GM23248 (cell line): ENCODE data around the gene CCDC92. TPM values are rescaled to one million over a fixed set of nuclear protein-coding genes. Genes with fewer than 3 reads are reported as not detected.

Experiments used
- DNase-seq: peaks from one replicate; pipeline ENCODE4 v3.0.0-alpha.2; 2015
- H2AFZ ChIP-seq: fragments of 200-600 bp; sonication (generic); 2 replicates; pipeline ENCODE4 v1.6.1; 2016; ENCODE audit warnings: antibody characterized with exemption
- H3F3A ChIP-seq: fragments of 200-600 bp; sonication (generic); 2 replicates; pipeline ENCODE4 v1.6.1; 2016; ENCODE audit warnings: mild to moderate bottlenecking, antibody characterized with exemption, mixed run types; ENCODE audit not compliant: insufficient read depth
- H3K27ac ChIP-seq: fragments of 200-600 bp; sonication (generic); 2 replicates; pipeline ENCODE4 v1.5.1; 2016; ENCODE audit warnings: mild to moderate bottlenecking
- H3K27me3 ChIP-seq: fragments of 200-600 bp; sonication (generic); replicated peaks from 2 replicates; pipeline ENCODE4 v1.6.1; 2016; ENCODE audit warnings: mild to moderate bottlenecking; ENCODE audit not compliant: insufficient read depth
- H3K36me3 ChIP-seq: fragments of 200-600 bp; sonication (generic); 2 replicates; pipeline ENCODE4 v1.6.1; 2016; ENCODE audit warnings: low read depth, mild to moderate bottlenecking
- H3K4me1 ChIP-seq: fragments of 200-600 bp; sonication (generic); 2 replicates; pipeline ENCODE4 v1.6.1; 2016; ENCODE audit warnings: mild to moderate bottlenecking; ENCODE audit not compliant: insufficient read depth
- H3K4me2 ChIP-seq: fragments of 200-600 bp; sonication (generic); one replicate; pipeline ENCODE4 v1.6.1; 2016; ENCODE audit warnings: mild to moderate bottlenecking; ENCODE audit not compliant: unreplicated experiment
- H3K4me3 ChIP-seq: fragments of 200-600 bp; sonication (generic); 2 replicates; pipeline ENCODE4 v1.5.1; 2016; ENCODE audit warnings: mild to moderate bottlenecking
- H3K79me2 ChIP-seq: fragments of 200-600 bp; sonication (generic); 2 replicates; pipeline ENCODE4 v1.6.1; 2016; ENCODE audit warnings: mild to moderate bottlenecking; ENCODE audit not compliant: insufficient read depth
- H3K9ac ChIP-seq: fragments of 200-600 bp; sonication (generic); 2 replicates; pipeline ENCODE4 v1.6.1; 2016; ENCODE audit warnings: mild to moderate bottlenecking
- H3K9me2 ChIP-seq: fragments of 200-600 bp; sonication (generic); 2 replicates; pipeline ENCODE4 v1.6.1; 2016; ENCODE audit warnings: mixed run types, mild to moderate bottlenecking, moderate library complexity; ENCODE audit not compliant: insufficient read depth
- H3K9me3 ChIP-seq: fragments of 200-600 bp; sonication (generic); one replicate; pipeline ENCODE4 v1.6.1; 2017; ENCODE audit warnings: low read depth
- H4K20me1 ChIP-seq: fragments of 200-600 bp; sonication (generic); 2 replicates; pipeline ENCODE4 v1.6.0; 2016; ENCODE audit not compliant: insufficient read depth
- EZH2 ChIP-seq: fragments of 200-600 bp; sonication (generic); IDR thresholded peaks from 2 replicates; pipeline ENCODE4 v1.6.1; 2018; ENCODE audit warnings: antibody characterized with exemption, mild to moderate bottlenecking; ENCODE audit not compliant: insufficient read depth, poor library complexity, severe bottlenecking
- EZH2phosphoT487 ChIP-seq: fragments of 200-600 bp; sonication (generic); IDR thresholded peaks from 2 replicates; pipeline ENCODE4 v1.6.1; 2018; ENCODE audit warnings: antibody characterized with exemption, moderate library complexity, mild to moderate bottlenecking, low read depth; ENCODE audit not compliant: insufficient read depth
- WGBS, 2 experiments: methylation state at CpG; one replicate each; pipeline ENCODE4 v1.1.6; 2015 to 2017; ENCODE audit warnings: low lambda C conversion rate in 2 of 2, low coverage in 1 of 2; ENCODE audit errors: missing lambda C conversion rate in 2 of 2; 5-methylcytosine and 5-hydroxymethylcytosine counted together
- in situ Hi-C: fragments of 300-500 bp; cut with MboI; formaldehyde crosslinking; loops from 2 replicates; pipeline ENCODE4 v1.15.0; 2020
- polyA plus RNA-seq: library from polyadenylated mRNA; unstranded; fragments of >200 nt; fragmentation: Nextera tagmentation; extraction: Ambion mirVana; gene quantifications from 2 replicates; pipeline ENCODE4 v1.2.1, GENCODE V29; 2016
- total RNA-seq: library from RNA; depleted of rRNA; stranded (reverse); fragments of >200 nt; shearing (Covaris generic); gene quantifications from 2 replicates; pipeline ENCODE4 v1.2.3, GENCODE V29; 2014

The CCDC92 gene
- total and polyA plus RNA-seq, 2 experiments from 2014 or later: 20.3 to 49.5 TPM

DNA sequence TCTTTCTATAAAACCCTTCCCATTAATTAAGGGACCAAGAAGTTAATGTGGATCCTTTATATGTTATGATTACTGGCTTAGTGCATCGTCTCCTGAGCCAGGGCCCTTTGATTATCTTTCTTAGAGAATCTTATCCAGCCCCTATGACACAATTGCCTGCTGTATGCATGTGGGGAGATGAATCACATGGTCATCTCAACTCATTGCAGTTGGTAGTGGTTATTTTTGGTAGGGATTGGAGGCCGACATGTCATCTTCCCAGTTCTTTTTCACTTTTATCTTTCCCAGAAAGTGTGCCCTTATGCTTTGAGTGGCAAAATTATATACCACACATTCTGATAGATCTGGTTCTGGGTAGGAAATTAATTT lies 26.3 kb upstream of the CCDC92 start:
- no peaks in the 10 kb centered on the region for H3K9me3 ChIP-seq
- 39 to 43% methylated on average over 2 of the region's 2 CpGs for WGBS, 2 experiments
- H3K27me3 ChIP-seq: no peaks in the 10 kb centered on the region
- TF ChIP-seq EZH2: no peak
- H3K36me3 ChIP-seq: 0 out of 2 replicates have a peak, but pooled peaks cover 8% of the 10 kb centered on the region
- H3K4me2 ChIP-seq: no peak overlapping the region
- peaks cover 26% of the 10 kb centered on the region for H3F3A ChIP-seq
- no peak overlapping the region for H2AFZ ChIP-seq
- DNase-seq: peak; percentile 70
- no peaks in the 10 kb centered on the region for H3K9me2 ChIP-seq
- peaks cover 18% of the 10 kb centered on the region for H3K79me2 ChIP-seq
- no peak overlapping the region for H3K4me3 ChIP-seq
- H3K4me1 ChIP-seq: peaks cover 23% of the 10 kb centered on the region
- in situ Hi-C loops: no loop called here
- no peak overlapping the region for H3K9ac ChIP-seq
- no peak overlapping the region for H3K27ac ChIP-seq
- no peaks in the 10 kb centered on the region for H4K20me1 ChIP-seq

DNA sequence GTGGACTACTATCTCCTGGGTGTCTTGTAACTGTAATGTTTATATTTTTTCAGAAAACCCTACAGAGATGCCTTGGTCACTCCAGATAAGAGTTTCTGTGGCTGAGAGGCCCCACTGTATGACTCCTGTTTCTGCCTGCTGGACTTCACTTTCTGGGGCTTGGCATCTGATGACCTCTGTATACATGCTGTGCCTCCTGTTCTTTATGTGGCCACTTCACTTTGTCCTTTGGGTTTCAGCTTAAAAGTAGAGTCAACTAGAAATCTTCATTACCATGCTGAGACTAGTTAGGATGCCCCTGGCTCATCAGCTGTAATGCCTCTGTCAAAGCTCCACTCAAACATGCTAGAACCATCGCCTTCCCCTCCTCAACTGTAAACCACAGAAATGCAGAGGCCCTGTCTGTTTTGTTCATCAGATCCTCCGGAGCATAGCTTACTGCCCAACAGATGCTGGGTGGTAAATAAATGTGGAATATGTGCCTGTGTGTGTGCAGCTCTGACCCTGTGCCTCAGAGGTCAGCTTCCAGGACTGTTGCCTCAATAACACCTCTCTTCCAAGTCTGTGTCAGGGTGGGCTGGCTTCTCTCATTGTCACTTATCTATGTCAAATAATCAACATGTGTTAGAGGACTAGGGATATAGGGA lies 25.8 kb upstream of the CCDC92 start:
- 52 to 65% methylated on average over 2 of the region's 2 CpGs for WGBS, 2 experiments
- H3K9ac ChIP-seq: no peak overlapping the region
- H3K4me2 ChIP-seq: no peak overlapping the region
- in situ Hi-C loops: no loop called here
- 0 out of 2 replicates have a peak, but pooled peaks cover 8% of the 10 kb centered on the region for H3K36me3 ChIP-seq
- peaks cover 26% of the 10 kb centered on the region for H3F3A ChIP-seq
- no peaks in the 10 kb centered on the region for H3K9me2 ChIP-seq
- H3K79me2 ChIP-seq: peaks cover 13% of the 10 kb centered on the region
- no peak overlapping the region for H2AFZ ChIP-seq
- H3K27ac ChIP-seq: no peak overlapping the region
- TF ChIP-seq EZH2phosphoT487 (no peak), EZH2 (no peak)
- H3K4me3 ChIP-seq: no peak overlapping the region
- DNase-seq: no peak
- H4K20me1 ChIP-seq: no peaks in the 10 kb centered on the region
- no peaks in the 10 kb centered on the region for H3K9me3 ChIP-seq
- H3K4me1 ChIP-seq: peaks cover 23% of the 10 kb centered on the region
- no peaks in the 10 kb centered on the region for H3K27me3 ChIP-seq

DNA sequence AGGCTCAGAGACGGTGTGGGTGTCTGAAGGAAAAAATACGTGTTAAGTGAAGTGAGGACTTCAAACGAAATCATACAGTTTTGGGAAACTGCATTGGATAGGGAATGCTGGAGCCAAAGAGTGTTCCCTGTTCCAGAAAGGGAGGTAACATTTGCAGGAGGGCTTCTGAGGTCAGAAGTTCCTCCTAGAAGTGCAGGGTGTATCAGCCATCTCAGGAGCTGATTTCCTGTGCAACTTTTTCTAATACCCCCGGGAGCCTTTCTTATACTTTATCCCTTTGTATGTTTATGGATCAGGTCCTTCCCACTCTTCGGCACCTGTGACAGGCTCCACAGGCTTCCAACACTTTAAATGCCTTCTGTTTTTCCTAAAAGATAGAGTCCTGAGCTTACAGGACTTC lies 25.3 kb upstream of the CCDC92 start:
- no peak for DNase-seq
- Histone ChIP-seq H3K27ac (no peak overlapping the region), H3K9ac (no peak overlapping the region), H3K9me3 (no peaks in the 10 kb centered on the region), H3K4me2 (no peak overlapping the region), H3K36me3 (0 out of 2 replicates have a peak, but pooled peaks cover 8% of the 10 kb centered on the region), H3K79me2 (peaks cover 12% of the 10 kb centered on the region), H3K4me1 (peaks cover 23% of the 10 kb centered on the region), H3F3A (peaks cover 26% of the 10 kb centered on the region), H3K27me3 (no peaks in the 10 kb centered on the region), H4K20me1 (no peaks in the 10 kb centered on the region), H3K4me3 (no peak overlapping the region), H2AFZ (no peak overlapping the region), H3K9me2 (no peaks in the 10 kb centered on the region)
- TF ChIP-seq EZH2phosphoT487 (no peak), EZH2 (no peak)
- 38 to 40% methylated on average over 5 of the region's 5 CpGs for WGBS, 2 experiments
- in situ Hi-C loops: no loop called here

DNA sequence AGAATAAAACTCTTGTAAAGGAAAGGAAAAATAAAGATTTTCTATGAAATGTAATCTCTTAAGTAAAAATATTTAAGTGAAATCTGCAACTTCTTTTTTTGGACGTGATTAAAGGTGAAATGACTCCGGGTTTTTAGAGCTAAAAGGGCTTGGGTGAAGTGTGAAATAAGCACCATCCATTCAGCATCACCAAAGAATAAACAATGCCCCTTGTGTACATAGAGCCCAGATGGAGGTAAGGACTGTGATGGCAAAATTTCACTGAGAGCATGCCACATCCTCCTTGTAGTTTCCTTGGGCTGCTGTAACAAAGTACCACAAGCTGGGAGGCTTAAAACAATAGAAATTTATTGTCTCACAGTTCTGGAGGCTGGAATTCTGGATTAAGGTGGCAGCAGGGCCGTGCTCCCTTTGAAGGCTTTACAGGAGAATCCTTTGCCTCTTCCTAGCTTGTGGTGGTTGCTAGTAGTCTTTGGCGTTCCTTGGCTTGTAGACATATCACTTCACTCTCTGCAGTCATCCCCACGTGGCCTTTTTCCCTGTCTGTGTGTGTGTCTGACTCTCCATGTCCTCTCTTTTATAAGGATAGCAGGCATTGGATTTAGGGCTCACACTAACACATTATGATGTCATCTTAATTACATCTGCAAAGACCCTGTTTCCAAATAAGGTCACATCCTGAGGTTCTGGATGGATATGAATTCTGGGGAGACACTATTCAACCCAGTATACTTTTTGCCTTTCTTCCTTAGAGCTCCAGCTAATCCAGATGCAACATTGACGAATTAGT lies 24.6 kb upstream of the CCDC92 start:
- H3K79me2 ChIP-seq: peaks cover 12% of the 10 kb centered on the region
- H3K4me1 ChIP-seq: peaks cover 23% of the 10 kb centered on the region
- no peak overlapping the region for H3K4me2 ChIP-seq
- H3K27me3 ChIP-seq: no peaks in the 10 kb centered on the region
- H3K4me3 ChIP-seq: no peak overlapping the region
- peaks cover 26% of the 10 kb centered on the region for H3F3A ChIP-seq
- H3K9ac ChIP-seq: no peak overlapping the region
- TF ChIP-seq EZH2phosphoT487 (no peak), EZH2 (no peak)
- H3K9me3 ChIP-seq: no peaks in the 10 kb centered on the region
- no peak overlapping the region for H2AFZ ChIP-seq
- H3K36me3 ChIP-seq: 0 out of 2 replicates have a peak, but pooled peaks cover 8% of the 10 kb centered on the region
- no peaks in the 10 kb centered on the region for H4K20me1 ChIP-seq
- peak; percentile 20 for DNase-seq
- no peak overlapping the region for H3K27ac ChIP-seq
- H3K9me2 ChIP-seq: no peaks in the 10 kb centered on the region
- in situ Hi-C loops: no loop called here
- 59 to 61% methylated on average over 6 of the region's 6 CpGs for WGBS, 2 experiments
